HPDE6-E6E7 (cell line): ENCODE results near the gene CD7.

Experiments used
- DNase-seq: peaks from one replicate; pipeline ENCODE4 v3.0.0; 2011; ENCODE audit warnings: missing footprints; ENCODE audit errors: extremely low spot score

The CD7 gene

GRCh38 chr17:82346342-82347300 is 29.2 kb upstream of the CD7 start:
- DNase-seq: no peak

- DNase-seq: no peak
Measured at GRCh38 chr17:82345151-82345976, 28.0 kb upstream of the CD7 start.

- no peak for DNase-seq
Measured at GRCh38 chr17:82344175-82344907, 26.9 kb upstream of the CD7 start.

- DNase-seq: no peak
Measured at GRCh38 chr17:82343560-82343959, 26.2 kb upstream of the CD7 start.

GRCh38 chr17:82342361-82343079 is 25.1 kb upstream of the CD7 start:
- DNase-seq: no peak

GRCh38 chr17:82339634-82340580 is 22.5 kb upstream of the CD7 start:
- no peak for DNase-seq

- peak; percentile 86 for DNase-seq
Measured at GRCh38 chr17:82338858-82339633, 21.6 kb upstream of the CD7 start.

GRCh38 chr17:82334622-82335394 is 17.4 kb upstream of the CD7 start:
- DNase-seq: no peak

- DNase-seq: no peak
Measured at GRCh38 chr17:82334204-82334621, 16.8 kb upstream of the CD7 start.

- DNase-seq: no peak
Measured at GRCh38 chr17:82333279-82334171, 16.1 kb upstream of the CD7 start, which contains the start of gene SECTM1. Gene SECTM1, minus strand, starts transcription at chr17:82333766. Its CDS starts 6,526 bp downstream, at chr17:82327240.

GRCh38 chr17:82332669-82333278 is 15.4 kb upstream of the CD7 start:
- no peak for DNase-seq

GRCh38 chr17:82331345-82331939 is 14.0 kb upstream of the CD7 start:
- DNase-seq: no peak

- DNase-seq: no peak
Measured at GRCh38 chr17:82330322-82331239, 13.2 kb upstream of the CD7 start.

GRCh38 chr17:82329683-82330321 is 12.4 kb upstream of the CD7 start:
- no peak for DNase-seq

- no peak for DNase-seq
Measured at GRCh38 chr17:82328994-82329507, 11.6 kb upstream of the CD7 start.
